Measurements from ENCODE around the gene B4GALNT3. TPM values are rescaled to one million over a fixed set of nuclear protein-coding genes. Genes with fewer than 3 reads are reported as not detected.

The B4GALNT3 gene
- total RNA-seq, 1 experiment from 2014 or later = 77.9 TPM

- TF ChIP-seq CTCF (IDR thresholded peaks at IDR 0.05; ENCODE audit: insufficient read depth in 1 of 2, low read depth in 1 of 2, low read length in 1 of 2, severe bottlenecking in 1 of 2, unreplicated experiment in 1 of 2) = no peak
- H3K27me3 ChIP-seq (replicated peaks; ENCODE audit: control insufficient read depth, insufficient read depth, low read length) = no peaks in the 10 kb centered on the region
- CTCF ChIA-PET = no interaction called here
- no peaks in the 10 kb centered on the region for H3K36me3 Mint-ChIP-seq (ENCODE audit: insufficient read depth, unreplicated experiment)
- H3K9me3 ChIP-seq = no peaks in the 10 kb centered on the region
- H3K4me3 ChIP-seq (ENCODE audit: low read depth, low read length) = no peak overlapping the region
- H3K27me3 Mint-ChIP-seq (ENCODE audit: insufficient read depth, unreplicated experiment) = no peaks in the 10 kb centered on the region
- H3K36me3 ChIP-seq (ENCODE audit: control insufficient read depth, insufficient read depth, low read length) = no peaks in the 10 kb centered on the region
- POLR2A ChIA-PET = no interaction called here
- H3K4me1 Mint-ChIP-seq (ENCODE audit: low read depth, unreplicated experiment) = peaks cover 32% of the 10 kb centered on the region
- peaks cover 47% of the 10 kb centered on the region for H3K4me1 ChIP-seq
- H3K4me3 Mint-ChIP-seq (ENCODE audit: unreplicated experiment) = no peak overlapping the region
- DNase-seq = peak in 1 of 2 experiments; percentile 36
- intact Hi-C loops (cut with micrococcal nuclease; ENCODE audit: unreplicated experiment) = no loop called here
- no peak overlapping the region for H3K27ac Mint-ChIP-seq (ENCODE audit: unreplicated experiment)
- no TSS peak for BruUV-seq (replicated peaks)
- no peaks in the 10 kb centered on the region for H3K9me3 Mint-ChIP-seq (ENCODE audit: unreplicated experiment)
Measured at GRCh38 chr12:581321-581720, 121.6 kb downstream of the B4GALNT3 start.

- no peaks in the 10 kb centered on the region for H3K9me3 ChIP-seq
- H3K27me3 Mint-ChIP-seq (ENCODE audit: insufficient read depth, unreplicated experiment) = no peaks in the 10 kb centered on the region
- no peaks in the 10 kb centered on the region for H3K27me3 ChIP-seq (replicated peaks; ENCODE audit: control insufficient read depth, insufficient read depth, low read length)
- CTCF ChIA-PET = no interaction called here
- H3K36me3 Mint-ChIP-seq (ENCODE audit: insufficient read depth, unreplicated experiment) = no peaks in the 10 kb centered on the region
- no peak overlapping the region for H3K4me3 Mint-ChIP-seq (ENCODE audit: unreplicated experiment)
- no peaks in the 10 kb centered on the region for H3K9me3 Mint-ChIP-seq (ENCODE audit: unreplicated experiment)
- no TSS peak for BruUV-seq (replicated peaks)
- no peak overlapping the region for H3K27ac Mint-ChIP-seq (ENCODE audit: unreplicated experiment)
- POLR2A ChIA-PET = no interaction called here
- peak in 1 of 2 experiments; percentile 27 for DNase-seq
- intact Hi-C loops (cut with micrococcal nuclease; ENCODE audit: unreplicated experiment) = no loop called here
- TF ChIP-seq CTCF (IDR thresholded peaks at IDR 0.05; ENCODE audit: insufficient read depth in 1 of 2, low read depth in 1 of 2, low read length in 1 of 2, severe bottlenecking in 1 of 2, unreplicated experiment in 1 of 2) = no peak
- peaks cover 33% of the 10 kb centered on the region for H3K4me1 Mint-ChIP-seq (ENCODE audit: low read depth, unreplicated experiment)
- H3K4me1 ChIP-seq = peaks cover 47% of the 10 kb centered on the region
- no peak overlapping the region for H3K4me3 ChIP-seq (ENCODE audit: low read depth, low read length)
- H3K36me3 ChIP-seq (ENCODE audit: control insufficient read depth, insufficient read depth, low read length) = no peaks in the 10 kb centered on the region
Measured at GRCh38 chr12:581746-582145, 122.0 kb downstream of the B4GALNT3 start.

- ChIA-PET CTCF (interaction anchor here (0.6 kb wide), 1 partner anchor 167 kb away, joined by 3 read pairs; no protein-coding TSS in a partner anchor), POLR2A (no interaction called here)
- BruUV-seq (replicated peaks) = no TSS peak
- Histone ChIP-seq H3K36me3 (ENCODE audit: control insufficient read depth, insufficient read depth, low read length) (no peaks in the 10 kb centered on the region), H3K4me1 (peaks cover 40% of the 10 kb centered on the region), H3K4me3 (ENCODE audit: low read depth, low read length) (no peak overlapping the region), H3K9me3 (no peaks in the 10 kb centered on the region; the same call in none of the 2 replicates), H3K27me3 (replicated peaks; ENCODE audit: control insufficient read depth, insufficient read depth, low read length) (no peaks in the 10 kb centered on the region)
- peak; percentile 62 to 71 for DNase-seq
- Mint-ChIP-seq H3K4me1 (ENCODE audit: low read depth, unreplicated experiment) (peaks cover 33% of the 10 kb centered on the region), H3K27me3 (ENCODE audit: insufficient read depth, unreplicated experiment) (no peaks in the 10 kb centered on the region), H3K9me3 (ENCODE audit: unreplicated experiment) (no peaks in the 10 kb centered on the region), H3K27ac (ENCODE audit: unreplicated experiment) (no peak overlapping the region), H3K4me3 (ENCODE audit: unreplicated experiment) (no peak overlapping the region), H3K36me3 (ENCODE audit: insufficient read depth, unreplicated experiment) (no peaks in the 10 kb centered on the region)
- intact Hi-C loops (cut with micrococcal nuclease; ENCODE audit: unreplicated experiment) = no loop called here
- TF ChIP-seq CTCF (IDR thresholded peaks at IDR 0.05; ENCODE audit: insufficient read depth in 1 of 2, low read depth in 1 of 2, low read length in 1 of 2, severe bottlenecking in 1 of 2, unreplicated experiment in 1 of 2) = no peak
Measured at GRCh38 chr12:583251-583869, 123.6 kb downstream of the B4GALNT3 start.
